KOPT-K1 (cell line): ENCODE measurements around the gene HERC2.
"Not testable (repeated sequence)": the region's sequence is repeated elsewhere in the genome, so short reads cannot be mapped to it uniquely, and the experiment has no call there.

Experiments
- H3K27ac ChIP-seq: fragments of 200-600 bp; sonication (generic); 2 replicates; pipeline ENCODE4 v1.5.1; 2016; ENCODE audit warnings: antibody characterized with exemption, mild to moderate bottlenecking, low read depth, low read length; ENCODE audit not compliant: poor library complexity, severe bottlenecking
- H3K36me3 ChIP-seq: fragments of 200-600 bp; sonication (generic); 2 replicates; pipeline ENCODE4 v1.5.1; 2017; ENCODE audit warnings: antibody characterized with exemption, mild to moderate bottlenecking, low read length, moderate library complexity; ENCODE audit not compliant: insufficient read depth
- H3K9me3 ChIP-seq: fragments of 200-600 bp; sonication (generic); 2 replicates; pipeline ENCODE4 v1.5.1; 2017; ENCODE audit warnings: antibody characterized with exemption, low read length, mild to moderate bottlenecking; ENCODE audit not compliant: insufficient read depth, poor library complexity, severe bottlenecking

HERC2 gene

GRCh38 chr15:28128031-28128430 is 193.9 kb downstream of the HERC2 start:
- Histone ChIP-seq H3K27ac (no peak overlapping the region), H3K9me3 (no peaks in the 10 kb centered on the region), H3K36me3 (peaks cover 60% of the 10 kb centered on the region)

GRCh38 chr15:28127036-28127435 is 194.9 kb downstream of the HERC2 start:
- no peaks in the 10 kb centered on the region for H3K9me3 ChIP-seq
- H3K36me3 ChIP-seq = peaks cover 53% of the 10 kb centered on the region
- H3K27ac ChIP-seq = no peak overlapping the region

GRCh38 chr15:28125673-28126651 is 196.0 kb downstream of the HERC2 start:
- H3K27ac ChIP-seq = no peak overlapping the region
- H3K36me3 ChIP-seq = peaks cover 48% of the 10 kb centered on the region
- H3K9me3 ChIP-seq = no peaks in the 10 kb centered on the region

- Histone ChIP-seq H3K36me3 (peaks cover 53% of the 10 kb centered on the region), H3K27ac (no peak overlapping the region), H3K9me3 (no peaks in the 10 kb centered on the region)
These were observed 197.1 kb downstream of the HERC2 start for GRCh38 chr15:28124841-28125240.

- peaks cover 55% of the 10 kb centered on the region for H3K36me3 ChIP-seq
- H3K27ac ChIP-seq = no peak overlapping the region
- H3K9me3 ChIP-seq = no peaks in the 10 kb centered on the region
These were observed 198.5 kb downstream of the HERC2 start for GRCh38 chr15:28123408-28124023.

GRCh38 chr15:28122038-28122949 is 199.7 kb downstream of the HERC2 start:
- Histone ChIP-seq H3K36me3 (peaks cover 49% of the 10 kb centered on the region), H3K27ac (no peak overlapping the region), H3K9me3 (no peaks in the 10 kb centered on the region)

GRCh38 chr15:28121577-28121976 is 200.4 kb downstream of the HERC2 start:
- H3K9me3 ChIP-seq, H3K27ac ChIP-seq: not testable (repeated sequence)
- H3K36me3 ChIP-seq = peaks cover 51% of the 10 kb centered on the region

- Histone ChIP-seq H3K9me3 (no peaks in the 10 kb centered on the region), H3K27ac (no peak overlapping the region), H3K36me3 (peaks cover 62% of the 10 kb centered on the region)
These were observed 201.7 kb downstream of the HERC2 start for GRCh38 chr15:28120359-28120640.

GRCh38 chr15:28118531-28118930 is 203.4 kb downstream of the HERC2 start:
- H3K36me3 ChIP-seq = peaks cover 64% of the 10 kb centered on the region
- H3K9me3 ChIP-seq = no peaks in the 10 kb centered on the region
- no peak overlapping the region for H3K27ac ChIP-seq

GRCh38 chr15:28118083-28118482 is 203.9 kb downstream of the HERC2 start:
- H3K36me3 ChIP-seq = peaks cover 64% of the 10 kb centered on the region

GRCh38 chr15:28117432-28117990 is 204.5 kb downstream of the HERC2 start:
- peaks cover 67% of the 10 kb centered on the region for H3K36me3 ChIP-seq
- no peaks in the 10 kb centered on the region for H3K9me3 ChIP-seq
- H3K27ac ChIP-seq = no peak overlapping the region

More at GRCh38 chr15:28118083-28118482, 203.9 kb downstream of the HERC2 start:
- Histone ChIP-seq H3K9me3 (no peaks in the 10 kb centered on the region), H3K27ac (no peak overlapping the region)

GRCh38 chr15:28116521-28117431 is 205.2 kb downstream of the HERC2 start:
- H3K27ac ChIP-seq = no peak overlapping the region
- no peaks in the 10 kb centered on the region for H3K9me3 ChIP-seq
- H3K36me3 ChIP-seq = peaks cover 74% of the 10 kb centered on the region

GRCh38 chr15:28115871-28116270 is 206.1 kb downstream of the HERC2 start:
- Histone ChIP-seq H3K27ac (no peak overlapping the region), H3K9me3 (no peaks in the 10 kb centered on the region), H3K36me3 (peaks cover 73% of the 10 kb centered on the region)
